HepG2 (cell line): ENCODE measurements around the gene ARHGAP35. TPM values are rescaled to one million over a fixed set of nuclear protein-coding genes. Genes with fewer than 3 reads are reported as not detected.

ENCODE experiments used
- FOSL2 ChIP-seq: sonication (generic); formaldehyde crosslinking; IDR thresholded peaks from 2 replicates; pipeline ENCODE4 v1.4.0; 2020; ENCODE audit warnings: missing genetic modification reagents
- GZF1 ChIP-seq: sonication (generic); formaldehyde crosslinking; IDR thresholded peaks from 2 replicates; pipeline ENCODE4 v1.5.1; 2020; ENCODE audit warnings: mild to moderate bottlenecking, missing genetic modification reagents
- JUN ChIP-seq: sonication (generic); formaldehyde crosslinking; IDR thresholded peaks from 2 replicates; pipeline ENCODE4 v1.4.0; 2020; ENCODE audit warnings: mild to moderate bottlenecking, missing genetic modification reagents
- KDM5B ChIP-seq: sonication (generic); formaldehyde crosslinking; IDR thresholded peaks from 2 replicates; pipeline ENCODE4 v1.4.0; 2020; ENCODE audit warnings: missing genetic modification reagents, mild to moderate bottlenecking, borderline replicate concordance
- KDM6A ChIP-seq: IDR thresholded peaks from 2 replicates; pipeline ENCODE4 v1.6.1; 2016; ENCODE audit warnings: low read depth
- SETDB1 ChIP-seq: sonication (generic); formaldehyde crosslinking; IDR thresholded peaks from 2 replicates; pipeline ENCODE4 v1.5.1; 2020; ENCODE audit warnings: missing genetic modification reagents, mild to moderate bottlenecking, borderline replicate concordance
- ZFAT ChIP-seq: sonication (generic); formaldehyde crosslinking; conservative IDR thresholded peaks from 2 replicates; pipeline ENCODE4 v1.8.1; 2023; ENCODE audit warnings: missing genetic modification reagents, inconsistent platforms
- ZNF12 ChIP-seq: sonication (generic); formaldehyde crosslinking; IDR thresholded peaks from 2 replicates; pipeline ENCODE4 v1.5.0; 2020; ENCODE audit warnings: missing genetic modification reagents
- ZNF3 ChIP-seq: IDR thresholded peaks from 2 replicates; pipeline ENCODE4 v1.7.0; 2017; ENCODE audit warnings: inconsistent platforms
- ZNF335 ChIP-seq: sonication (generic); formaldehyde crosslinking; IDR thresholded peaks from 2 replicates; pipeline ENCODE4 v1.4.0; 2020; ENCODE audit warnings: missing genetic modification reagents
- ZNF382 ChIP-seq: sonication (generic); formaldehyde crosslinking; IDR thresholded peaks from 2 replicates; pipeline ENCODE4 v1.5.0; 2020; ENCODE audit warnings: missing genetic modification reagents, mild to moderate bottlenecking, borderline replicate concordance
- ZNF557 ChIP-seq: sonication (generic); formaldehyde crosslinking; IDR thresholded peaks from 2 replicates; pipeline ENCODE4 v1.4.0; 2020; ENCODE audit warnings: missing genetic modification reagents
- ZNF614 ChIP-seq: IDR thresholded peaks from 2 replicates; pipeline ENCODE4 v1.6.1; 2018; ENCODE audit warnings: missing biosample characterization, missing genetic modification reagents, inconsistent platforms, borderline replicate concordance
- ZNF619 ChIP-seq: sonication (generic); formaldehyde crosslinking; IDR thresholded peaks from 2 replicates; pipeline ENCODE4 v1.4.0; 2020; ENCODE audit warnings: mild to moderate bottlenecking, missing genetic modification reagents
- ZNF773 ChIP-seq: sonication (generic); formaldehyde crosslinking; IDR thresholded peaks from 2 replicates; pipeline ENCODE4 v1.4.0; 2020; ENCODE audit warnings: missing genetic modification reagents, borderline replicate concordance
- ZZZ3 ChIP-seq: sonication (generic); formaldehyde crosslinking; IDR thresholded peaks from 2 replicates; pipeline ENCODE4 v1.4.0; 2020; ENCODE audit warnings: missing genetic modification reagents, mild to moderate bottlenecking, borderline replicate concordance
- polyA plus RNA-seq, 8 experiments: library from polyadenylated mRNA; depleted of rRNA in 3 of 8; stranded (reverse) in 7 of 8; unstranded in 1 of 8; fragments of >200 nt; fragmentation: Illumina TruSeq in 4 of 8; extraction: Trizol in 4 of 8; gene quantifications; 2 replicates each; pipeline versions ENCODE4 v1.2.1 to v1.2.3, GENCODE V29; 2011 to 2016; ENCODE audit warnings: low read depth in 4 of 8, missing spikeins in 1 of 8, mixed read lengths in 1 of 8; ENCODE audit not compliant: insufficient read depth in 1 of 8
- total RNA-seq, 5 experiments: library from RNA; depleted of rRNA; stranded (reverse); fragments of >200 nt; fragmentation: Illumina TruSeq; extraction: Trizol; gene quantifications; 2 replicates each; pipeline ENCODE4 v1.2.3, GENCODE V29; 2016; ENCODE audit warnings: low read depth in 1 of 5
- TF ChIP-seq, protein P1 (sequence below): sonication (generic); formaldehyde crosslinking; IDR thresholded peaks from 2 replicates; pipeline ENCODE4 v1.9.0; 2021; ENCODE audit warnings: missing genetic modification reagents, mild to moderate bottlenecking, borderline replicate concordance
- TF ChIP-seq, protein P2 (sequence below): sonication (generic); formaldehyde crosslinking; IDR thresholded peaks from 2 replicates; pipeline ENCODE4 v1.4.0; 2020; ENCODE audit warnings: mild to moderate bottlenecking, missing genetic modification reagents
- TF ChIP-seq, protein P3 (sequence below): sonication (generic); formaldehyde crosslinking; IDR thresholded peaks from 2 replicates; pipeline ENCODE4 v1.5.1; 2020; ENCODE audit warnings: missing genetic modification reagents, mild to moderate bottlenecking, borderline replicate concordance
- TF ChIP-seq, protein P4 (sequence below): sonication (generic); formaldehyde crosslinking; IDR thresholded peaks from 2 replicates; pipeline ENCODE4 v1.9.0; 2022; ENCODE audit warnings: missing genetic modification reagents, mild to moderate bottlenecking, borderline replicate concordance
- TF ChIP-seq, protein P5 (sequence below): sonication (generic); formaldehyde crosslinking; IDR thresholded peaks from 2 replicates; pipeline ENCODE4 v1.8.0; 2023; ENCODE audit warnings: mild to moderate bottlenecking, missing genetic modification reagents

Gene ARHGAP35
- total and polyA plus RNA-seq, 2 of the 13 experiments (the other 11 are each of a cell fraction or from before 2014, with no cell fraction given): 30.1 to 30.2 TPM

DNA sequence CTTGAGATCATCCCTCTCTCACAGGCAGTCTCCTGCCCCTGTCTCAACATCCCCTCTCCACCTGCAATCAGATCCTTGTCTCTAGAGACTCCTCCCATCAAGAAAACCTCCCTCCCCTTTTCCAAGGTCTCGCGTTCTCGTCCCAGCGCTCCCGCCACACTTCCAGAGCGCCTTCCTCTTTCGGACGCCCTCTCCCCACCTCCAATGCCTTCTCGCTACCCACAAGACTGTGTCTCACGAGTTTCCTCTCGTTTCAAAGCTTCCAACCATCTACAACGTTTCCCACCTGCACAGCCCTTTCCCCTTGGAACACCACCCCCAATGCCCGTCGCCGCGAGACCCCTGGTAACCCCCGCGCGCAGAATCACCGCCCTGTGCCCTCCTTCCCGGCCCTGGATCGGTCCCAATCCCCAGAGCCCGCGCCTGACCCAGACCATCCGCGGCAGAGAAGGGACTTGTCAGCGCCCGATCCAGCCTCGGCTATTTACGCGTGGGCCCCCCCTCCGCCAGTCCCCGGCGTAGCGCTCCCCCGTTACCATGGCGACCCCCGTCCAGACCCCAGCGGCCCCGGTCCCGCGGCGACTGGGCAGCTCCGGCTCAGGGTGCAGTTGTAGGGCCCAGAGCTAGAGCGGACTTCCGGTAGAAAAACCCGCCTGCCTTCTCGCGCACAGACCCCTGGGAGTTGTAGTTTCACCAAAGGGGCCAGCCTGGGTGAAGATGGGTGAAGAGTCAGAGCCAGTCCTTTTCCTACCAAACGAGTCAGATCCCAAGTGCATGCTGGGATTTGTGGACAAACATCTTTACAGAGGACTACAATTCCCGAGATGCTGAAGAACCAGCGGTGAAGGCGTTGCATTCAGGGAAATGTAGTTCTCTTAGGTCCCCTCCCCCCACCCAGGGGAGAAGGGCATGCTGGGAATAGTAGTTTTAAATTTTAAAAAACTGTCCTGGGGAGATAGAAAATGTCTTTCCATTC is 10.3 kb upstream of the ARHGAP35 start, which contains the start of gene AP2S1 (continued):
- TF ChIP-seq, protein P1, sequence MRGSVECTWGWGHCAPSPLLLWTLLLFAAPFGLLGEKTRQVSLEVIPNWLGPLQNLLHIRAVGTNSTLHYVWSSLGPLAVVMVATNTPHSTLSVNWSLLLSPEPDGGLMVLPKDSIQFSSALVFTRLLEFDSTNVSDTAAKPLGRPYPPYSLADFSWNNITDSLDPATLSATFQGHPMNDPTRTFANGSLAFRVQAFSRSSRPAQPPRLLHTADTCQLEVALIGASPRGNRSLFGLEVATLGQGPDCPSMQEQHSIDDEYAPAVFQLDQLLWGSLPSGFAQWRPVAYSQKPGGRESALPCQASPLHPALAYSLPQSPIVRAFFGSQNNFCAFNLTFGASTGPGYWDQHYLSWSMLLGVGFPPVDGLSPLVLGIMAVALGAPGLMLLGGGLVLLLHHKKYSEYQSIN (CRISPR knock-in tag): no peak
- TF ChIP-seq ZNF382 (CRISPR knock-in tag): no peak
- peak; percentile 51; the same call in 1 of the 2 replicates for TF ChIP-seq FOSL2 (CRISPR knock-in tag)
- TF ChIP-seq, protein P2, sequence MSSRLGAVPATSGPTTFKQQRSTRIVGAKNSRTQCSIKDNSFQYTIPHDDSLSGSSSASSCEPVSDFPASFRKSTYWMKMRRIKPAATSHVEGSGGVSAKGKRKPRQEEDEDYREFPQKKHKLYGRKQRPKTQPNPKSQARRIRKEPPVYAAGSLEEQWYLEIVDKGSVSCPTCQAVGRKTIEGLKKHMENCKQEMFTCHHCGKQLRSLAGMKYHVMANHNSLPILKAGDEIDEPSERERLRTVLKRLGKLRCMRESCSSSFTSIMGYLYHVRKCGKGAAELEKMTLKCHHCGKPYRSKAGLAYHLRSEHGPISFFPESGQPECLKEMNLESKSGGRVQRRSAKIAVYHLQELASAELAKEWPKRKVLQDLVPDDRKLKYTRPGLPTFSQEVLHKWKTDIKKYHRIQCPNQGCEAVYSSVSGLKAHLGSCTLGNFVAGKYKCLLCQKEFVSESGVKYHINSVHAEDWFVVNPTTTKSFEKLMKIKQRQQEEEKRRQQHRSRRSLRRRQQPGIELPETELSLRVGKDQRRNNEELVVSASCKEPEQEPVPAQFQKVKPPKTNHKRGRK: no peak
- TF ChIP-seq ZNF557 (CRISPR knock-in tag): no peak
- peak; percentile 64; the same call in 1 of the 2 replicates for TF ChIP-seq ZZZ3 (CRISPR knock-in tag)
- TF ChIP-seq KDM6A: no peak
- TF ChIP-seq ZNF614 (CRISPR knock-in tag): no peak
- TF ChIP-seq ZNF619 (CRISPR knock-in tag): no peak; the same call in 1 of the 2 replicates
- no peak; the same call in 1 of the 2 replicates for TF ChIP-seq ZNF12 (CRISPR knock-in tag)
- TF ChIP-seq, protein P3, sequence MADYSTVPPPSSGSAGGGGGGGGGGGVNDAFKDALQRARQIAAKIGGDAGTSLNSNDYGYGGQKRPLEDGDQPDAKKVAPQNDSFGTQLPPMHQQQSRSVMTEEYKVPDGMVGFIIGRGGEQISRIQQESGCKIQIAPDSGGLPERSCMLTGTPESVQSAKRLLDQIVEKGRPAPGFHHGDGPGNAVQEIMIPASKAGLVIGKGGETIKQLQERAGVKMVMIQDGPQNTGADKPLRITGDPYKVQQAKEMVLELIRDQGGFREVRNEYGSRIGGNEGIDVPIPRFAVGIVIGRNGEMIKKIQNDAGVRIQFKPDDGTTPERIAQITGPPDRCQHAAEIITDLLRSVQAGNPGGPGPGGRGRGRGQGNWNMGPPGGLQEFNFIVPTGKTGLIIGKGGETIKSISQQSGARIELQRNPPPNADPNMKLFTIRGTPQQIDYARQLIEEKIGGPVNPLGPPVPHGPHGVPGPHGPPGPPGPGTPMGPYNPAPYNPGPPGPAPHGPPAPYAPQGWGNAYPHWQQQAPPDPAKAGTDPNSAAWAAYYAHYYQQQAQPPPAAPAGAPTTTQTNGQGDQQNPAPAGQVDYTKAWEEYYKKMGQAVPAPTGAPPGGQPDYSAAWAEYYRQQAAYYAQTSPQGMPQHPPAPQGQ (CRISPR knock-in tag): no peak
- TF ChIP-seq KDM5B (CRISPR knock-in tag): no peak; the same call in 1 of the 2 replicates
- TF ChIP-seq, protein P4, sequence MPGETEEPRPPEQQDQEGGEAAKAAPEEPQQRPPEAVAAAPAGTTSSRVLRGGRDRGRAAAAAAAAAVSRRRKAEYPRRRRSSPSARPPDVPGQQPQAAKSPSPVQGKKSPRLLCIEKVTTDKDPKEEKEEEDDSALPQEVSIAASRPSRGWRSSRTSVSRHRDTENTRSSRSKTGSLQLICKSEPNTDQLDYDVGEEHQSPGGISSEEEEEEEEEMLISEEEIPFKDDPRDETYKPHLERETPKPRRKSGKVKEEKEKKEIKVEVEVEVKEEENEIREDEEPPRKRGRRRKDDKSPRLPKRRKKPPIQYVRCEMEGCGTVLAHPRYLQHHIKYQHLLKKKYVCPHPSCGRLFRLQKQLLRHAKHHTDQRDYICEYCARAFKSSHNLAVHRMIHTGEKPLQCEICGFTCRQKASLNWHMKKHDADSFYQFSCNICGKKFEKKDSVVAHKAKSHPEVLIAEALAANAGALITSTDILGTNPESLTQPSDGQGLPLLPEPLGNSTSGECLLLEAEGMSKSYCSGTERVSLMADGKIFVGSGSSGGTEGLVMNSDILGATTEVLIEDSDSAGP (CRISPR knock-in tag): peak; percentile 88; the same call in 1 of the 2 replicates
- peak; percentile 52; the same call in 1 of the 2 replicates for TF ChIP-seq GZF1 (CRISPR knock-in tag)
- no peak for TF ChIP-seq JUN (CRISPR knock-in tag)
- no peak for TF ChIP-seq ZFAT (CRISPR knock-in tag)
- TF ChIP-seq, protein P5, sequence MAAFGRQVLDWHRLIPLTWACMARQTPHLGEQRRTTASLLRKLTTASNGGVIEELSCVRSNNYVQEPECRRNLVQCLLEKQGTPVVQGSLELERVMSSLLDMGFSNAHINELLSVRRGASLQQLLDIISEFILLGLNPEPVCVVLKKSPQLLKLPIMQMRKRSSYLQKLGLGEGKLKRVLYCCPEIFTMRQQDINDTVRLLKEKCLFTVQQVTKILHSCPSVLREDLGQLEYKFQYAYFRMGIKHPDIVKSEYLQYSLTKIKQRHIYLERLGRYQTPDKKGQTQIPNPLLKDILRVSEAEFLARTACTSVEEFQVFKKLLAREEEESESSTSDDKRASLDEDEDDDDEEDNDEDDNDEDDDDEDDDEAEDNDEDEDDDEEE (CRISPR knock-in tag): no peak; the same call in 1 of the 2 replicates
- TF ChIP-seq ZNF3 (CRISPR knock-in tag): no peak
- TF ChIP-seq ZNF773: peak; percentile 45; the same call in 1 of the 2 replicates
- no peak for TF ChIP-seq SETDB1
- no peak for TF ChIP-seq ZNF335
